Measurements from ENCODE around the gene LHPP. TPM values are rescaled to one million over a fixed set of nuclear protein-coding genes. Genes with fewer than 3 reads are reported as not detected.
"Not testable (repeated sequence)": the region's sequence is repeated elsewhere in the genome, so short reads cannot be mapped to it uniquely, and the experiment has no call there.

LHPP gene
- polyA plus RNA-seq, 2 of the 4 experiments (the other 2 are of a cell fraction) = 14.4 to 18.6 TPM

DNA sequence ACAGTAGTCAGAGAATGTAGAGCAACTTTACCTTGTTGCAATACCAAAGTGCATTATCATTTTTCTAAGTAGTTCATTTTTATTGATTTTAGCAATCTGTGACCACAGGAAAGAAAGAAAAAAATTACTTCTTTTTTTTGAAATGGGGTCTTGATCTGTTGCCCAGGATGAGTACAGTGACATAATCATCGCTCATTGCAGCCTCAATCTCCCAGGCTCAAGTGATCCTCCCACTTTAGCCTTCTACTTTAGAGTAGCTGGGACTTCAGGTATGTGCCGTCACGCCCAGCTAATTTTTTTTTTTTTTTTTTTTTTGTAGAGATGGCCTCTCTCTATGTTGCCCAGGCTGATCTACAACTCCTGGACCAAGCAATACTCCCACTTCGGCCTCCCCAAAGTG is 31.5 kb upstream of the LHPP start:
- Histone ChIP-seq H3K4me3 (no peak overlapping the region), H3K4me2 (no peak overlapping the region), H3K27ac (no peak overlapping the region), H3K9me3 (no peaks in the 10 kb centered on the region), H3K4me1 (peaks cover 4% of the 10 kb centered on the region; the same call in 2 of the 3 replicates)
- DNase-seq (ENCODE audit: low read depth in 1 of 2, low spot score in 1 of 2) (no peak), ATAC-seq (no peak), FAIRE-seq (no peak)
- CTCF ChIA-PET = interaction anchor here (1.2 to 1.5 kb wide), 2 partner anchors 11 to 436 kb away, joined by 3 to 5 read pairs; partner anchors contain the start of gene OAT
- 76% methylated on average over 4 of the region's 4 CpGs for WGBS (ENCODE audit: missing lambda C conversion rate)
- POLR2A ChIA-PET = no interaction called here
- TF ChIP-seq ESRRA (IDR thresholded peaks at IDR 0.05; ENCODE audit: borderline replicate concordance, low read length) (no peak), HOXB13 (CRISPR knock-in tag; IDR thresholded peaks at IDR 0.05; ENCODE audit: low read depth) (no peak), CHD2 (IDR thresholded peaks at IDR 0.05; ENCODE audit: low read length, partially characterized antibody) (no peak)
- TF ChIP-seq, protein P1, sequence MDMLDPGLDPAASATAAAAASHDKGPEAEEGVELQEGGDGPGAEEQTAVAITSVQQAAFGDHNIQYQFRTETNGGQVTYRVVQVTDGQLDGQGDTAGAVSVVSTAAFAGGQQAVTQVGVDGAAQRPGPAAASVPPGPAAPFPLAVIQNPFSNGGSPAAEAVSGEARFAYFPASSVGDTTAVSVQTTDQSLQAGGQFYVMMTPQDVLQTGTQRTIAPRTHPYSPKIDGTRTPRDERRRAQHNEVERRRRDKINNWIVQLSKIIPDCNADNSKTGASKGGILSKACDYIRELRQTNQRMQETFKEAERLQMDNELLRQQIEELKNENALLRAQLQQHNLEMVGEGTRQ (IDR thresholded peaks at IDR 0.05) = no peak

DNA sequence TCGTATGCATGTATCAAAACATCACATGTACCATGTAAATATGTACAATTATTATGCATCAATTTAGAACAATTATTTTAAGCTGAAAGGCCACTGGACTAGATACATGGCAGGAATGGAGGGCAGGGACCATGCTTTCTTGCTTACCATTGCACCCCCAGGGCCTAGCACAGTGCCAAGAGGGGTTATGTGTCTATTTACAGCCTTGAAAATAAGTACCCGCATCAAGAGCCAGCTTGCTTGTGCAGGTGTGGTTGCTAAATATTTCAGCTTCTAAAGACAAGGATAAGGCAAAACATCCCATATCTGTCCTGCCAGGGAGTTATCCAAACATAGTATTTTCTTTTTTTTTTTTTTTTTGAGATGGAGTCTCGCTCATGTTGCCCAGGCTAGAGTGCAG is 28.2 kb upstream of the LHPP start:
- ATAC-seq (no peak), DNase-seq (ENCODE audit: low read depth in 1 of 2, low spot score in 1 of 2) (no peak), FAIRE-seq (no peak)
- ChIA-PET POLR2A (interaction anchor here (1.9 kb wide), 1 partner anchor 15 kb away, joined by 9 read pairs; the partner anchor contains the start of gene OAT), CTCF (interaction anchor here (0.7 to 1.4 kb wide), 5 partner anchors 13 to 44 kb away, joined by 3 to 6 read pairs (median 4); no protein-coding TSS in a partner anchor)
- Histone ChIP-seq H3K4me3 (no peak overlapping the region), H3K27ac (no peak overlapping the region), H3K4me1 (peaks cover 9% of the 10 kb centered on the region; the same call in 2 of the 3 replicates), H3K4me2 (no peak overlapping the region), H3K9me3 (no peaks in the 10 kb centered on the region)
- 60% methylated on average over 3 of the region's 3 CpGs for WGBS (ENCODE audit: missing lambda C conversion rate)
- no peak for TF ChIP-seq EHF (CRISPR knock-in tag; IDR thresholded peaks at IDR 0.05)
- TF ChIP-seq POLR2AphosphoS2 (conservative IDR thresholded peaks at IDR 0.05; ENCODE audit: low read length) = no peak
- no peak for TF ChIP-seq NR3C1 (IDR thresholded peaks at IDR 0.05)
- TF ChIP-seq EHMT2 (IDR thresholded peaks at IDR 0.05; ENCODE audit: low read depth) = no peak

DNA sequence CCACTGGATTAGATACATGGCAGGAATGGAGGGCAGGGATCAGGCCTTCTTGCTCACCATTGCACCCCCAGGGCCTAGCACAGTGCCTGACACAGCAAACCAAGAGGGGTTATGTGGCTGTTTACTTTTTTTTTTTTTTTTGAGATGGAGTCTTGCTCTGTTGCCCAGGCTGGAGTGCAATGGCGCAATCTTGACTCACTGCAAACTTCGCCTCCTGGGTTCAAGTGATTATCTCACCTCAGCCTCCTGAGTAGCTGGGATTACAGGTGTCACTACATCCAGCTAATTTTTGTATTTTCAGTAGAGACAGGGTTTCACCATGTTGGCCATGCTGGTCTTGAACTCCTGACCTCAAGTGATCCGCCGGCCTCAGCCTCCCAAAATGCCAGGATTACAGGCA is 25.9 kb upstream of the LHPP start:
- 81% methylated on average over 4 of the region's 4 CpGs for WGBS (ENCODE audit: missing lambda C conversion rate)
- ATAC-seq; FAIRE-seq; DNase-seq (ENCODE audit: low read depth in 1 of 2, low spot score in 1 of 2); H3K4me2 ChIP-seq; POLR2A ChIA-PET; H3K27ac ChIP-seq; H3K9me3 ChIP-seq; H3K4me3 ChIP-seq: not testable (repeated sequence)
- peaks cover 18% of the 10 kb centered on the region; the same call in 2 of the 3 replicates for H3K4me1 ChIP-seq
- CTCF ChIA-PET = interaction anchor here (0.6 kb wide), 1 partner anchor 393 kb away, joined by 3 read pairs; no protein-coding TSS in a partner anchor

DNA sequence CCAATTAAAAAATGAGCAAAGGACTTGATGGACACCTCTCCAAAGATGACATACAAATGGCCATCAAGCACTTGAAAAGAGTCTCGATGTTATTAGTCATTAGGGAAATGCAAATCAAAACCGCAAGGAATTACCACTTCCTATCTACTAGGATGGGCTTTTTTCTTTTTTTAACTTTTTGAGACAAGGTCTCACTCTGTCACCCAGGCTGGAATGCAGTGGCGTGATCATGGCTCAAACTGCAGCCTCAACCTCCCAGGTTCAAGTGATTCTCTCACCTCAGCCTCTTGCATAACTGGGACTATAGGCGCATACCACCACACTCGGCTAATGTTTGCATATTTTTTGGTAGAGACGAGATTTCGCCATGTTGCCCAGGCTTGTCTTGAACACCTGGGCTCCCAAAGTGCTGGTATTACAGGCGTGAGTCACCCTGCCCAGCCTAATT is 25.4 kb upstream of the LHPP start:
- no peak overlapping the region for H3K27ac ChIP-seq
- ChIA-PET CTCF (no interaction called here), POLR2A (no interaction called here)
- FAIRE-seq = no peak
- ATAC-seq = no peak
- no peak for DNase-seq (ENCODE audit: low read depth in 1 of 2, low spot score in 1 of 2)
- peaks cover 18% of the 10 kb centered on the region; the same call in 2 of the 3 replicates for H3K4me1 ChIP-seq
- H3K4me2 ChIP-seq = no peak overlapping the region
- no peaks in the 10 kb centered on the region for H3K9me3 ChIP-seq
- H3K4me3 ChIP-seq = no peak overlapping the region
- WGBS (ENCODE audit: missing lambda C conversion rate) = 86% methylated on average over 8 of the region's 8 CpGs
- TF ChIP-seq, protein P2, sequence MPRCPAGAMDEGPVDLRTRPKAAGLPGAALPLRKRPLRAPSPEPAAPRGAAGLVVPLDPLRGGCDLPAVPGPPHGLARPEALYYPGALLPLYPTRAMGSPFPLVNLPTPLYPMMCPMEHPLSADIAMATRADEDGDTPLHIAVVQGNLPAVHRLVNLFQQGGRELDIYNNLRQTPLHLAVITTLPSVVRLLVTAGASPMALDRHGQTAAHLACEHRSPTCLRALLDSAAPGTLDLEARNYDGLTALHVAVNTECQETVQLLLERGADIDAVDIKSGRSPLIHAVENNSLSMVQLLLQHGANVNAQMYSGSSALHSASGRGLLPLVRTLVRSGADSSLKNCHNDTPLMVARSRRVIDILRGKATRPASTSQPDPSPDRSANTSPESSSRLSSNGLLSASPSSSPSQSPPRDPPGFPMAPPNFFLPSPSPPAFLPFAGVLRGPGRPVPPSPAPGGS (IDR thresholded peaks at IDR 0.05) = no peak
- no peak for TF ChIP-seq HDAC2 (IDR thresholded peaks at IDR 0.05)
- TF ChIP-seq FOXS1 (CRISPR knock-in tag; IDR thresholded peaks at IDR 0.05) = no peak
- no peak for TF ChIP-seq EHMT2 (IDR thresholded peaks at IDR 0.05; ENCODE audit: low read depth)
- no peak for TF ChIP-seq MAFK (IDR thresholded peaks at IDR 0.05; ENCODE audit: partially characterized antibody)
- no peak for TF ChIP-seq CEBPB (IDR thresholded peaks at IDR 0.05)
- no peak for TF ChIP-seq PHF8 (IDR thresholded peaks at IDR 0.05; ENCODE audit: borderline replicate concordance, low read depth)
- TF ChIP-seq ESRRA (IDR thresholded peaks at IDR 0.05; ENCODE audit: borderline replicate concordance, low read length) = no peak
- TF ChIP-seq, protein P3, sequence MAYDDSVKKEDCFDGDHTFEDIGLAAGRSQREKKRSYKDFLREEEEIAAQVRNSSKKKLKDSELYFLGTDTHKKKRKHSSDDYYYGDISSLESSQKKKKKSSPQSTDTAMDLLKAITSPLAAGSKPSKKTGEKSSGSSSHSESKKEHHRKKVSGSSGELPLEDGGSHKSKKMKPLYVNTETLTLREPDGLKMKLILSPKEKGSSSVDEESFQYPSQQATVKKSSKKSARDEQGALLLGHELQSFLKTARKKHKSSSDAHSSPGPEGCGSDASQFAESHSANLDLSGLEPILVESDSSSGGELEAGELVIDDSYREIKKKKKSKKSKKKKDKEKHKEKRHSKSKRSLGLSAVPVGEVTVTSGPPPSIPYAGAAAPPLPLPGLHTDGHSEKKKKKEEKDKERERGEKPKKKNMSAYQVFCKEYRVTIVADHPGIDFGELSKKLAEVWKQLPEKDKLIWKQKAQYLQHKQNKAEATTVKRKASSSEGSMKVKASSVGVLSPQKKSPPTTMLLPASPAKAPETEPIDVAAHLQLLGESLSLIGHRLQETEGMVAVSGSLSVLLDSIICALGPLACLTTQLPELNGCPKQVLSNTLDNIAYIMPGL (CRISPR knock-in tag; IDR thresholded peaks at IDR 0.05; ENCODE audit: borderline replicate concordance) = no peak
- TF ChIP-seq, protein P4, sequence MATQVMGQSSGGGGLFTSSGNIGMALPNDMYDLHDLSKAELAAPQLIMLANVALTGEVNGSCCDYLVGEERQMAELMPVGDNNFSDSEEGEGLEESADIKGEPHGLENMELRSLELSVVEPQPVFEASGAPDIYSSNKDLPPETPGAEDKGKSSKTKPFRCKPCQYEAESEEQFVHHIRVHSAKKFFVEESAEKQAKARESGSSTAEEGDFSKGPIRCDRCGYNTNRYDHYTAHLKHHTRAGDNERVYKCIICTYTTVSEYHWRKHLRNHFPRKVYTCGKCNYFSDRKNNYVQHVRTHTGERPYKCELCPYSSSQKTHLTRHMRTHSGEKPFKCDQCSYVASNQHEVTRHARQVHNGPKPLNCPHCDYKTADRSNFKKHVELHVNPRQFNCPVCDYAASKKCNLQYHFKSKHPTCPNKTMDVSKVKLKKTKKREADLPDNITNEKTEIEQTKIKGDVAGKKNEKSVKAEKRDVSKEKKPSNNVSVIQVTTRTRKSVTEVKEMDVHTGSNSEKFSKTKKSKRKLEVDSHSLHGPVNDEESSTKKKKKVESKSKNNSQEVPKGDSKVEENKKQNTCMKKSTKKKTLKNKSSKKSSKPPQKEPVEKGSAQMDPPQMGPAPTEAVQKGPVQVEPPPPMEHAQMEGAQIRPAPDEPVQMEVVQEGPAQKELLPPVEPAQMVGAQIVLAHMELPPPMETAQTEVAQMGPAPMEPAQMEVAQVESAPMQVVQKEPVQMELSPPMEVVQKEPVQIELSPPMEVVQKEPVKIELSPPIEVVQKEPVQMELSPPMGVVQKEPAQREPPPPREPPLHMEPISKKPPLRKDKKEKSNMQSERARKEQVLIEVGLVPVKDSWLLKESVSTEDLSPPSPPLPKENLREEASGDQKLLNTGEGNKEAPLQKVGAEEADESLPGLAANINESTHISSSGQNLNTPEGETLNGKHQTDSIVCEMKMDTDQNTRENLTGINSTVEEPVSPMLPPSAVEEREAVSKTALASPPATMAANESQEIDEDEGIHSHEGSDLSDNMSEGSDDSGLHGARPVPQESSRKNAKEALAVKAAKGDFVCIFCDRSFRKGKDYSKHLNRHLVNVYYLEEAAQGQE (IDR thresholded peaks at IDR 0.05) = no peak
- TF ChIP-seq HOXB5 (CRISPR knock-in tag; IDR thresholded peaks at IDR 0.05) = no peak
- no peak for TF ChIP-seq BHLHE40 (IDR thresholded peaks at IDR 0.05; ENCODE audit: low read depth, low read length)
- no peak for TF ChIP-seq ZNF302 (CRISPR knock-in tag; IDR thresholded peaks at IDR 0.05)
- no peak for TF ChIP-seq RNF2 (IDR thresholded peaks at IDR 0.05; ENCODE audit: borderline replicate concordance, low read depth)
- no peak for TF ChIP-seq HEYL (CRISPR knock-in tag; IDR thresholded peaks at IDR 0.05)
- no peak for TF ChIP-seq JUNB (IDR thresholded peaks at IDR 0.05)
- no peak for TF ChIP-seq KDM5A (IDR thresholded peaks at IDR 0.05)
- TF ChIP-seq TP53 (CRISPR knock-in tag; IDR thresholded peaks at IDR 0.05) = no peak
